Activated CD8-positive, alpha-beta memory T cell treated with anti-CD3 and anti-CD28 coated beads, Interleukin-2, amount 10 ng/mL, durations not matched to agents 7 days and 5 days (primary cell): ENCODE data around the gene MARK3. TPM values are rescaled to one million over a fixed set of nuclear protein-coding genes. Genes with fewer than 3 reads are reported as not detected.

Source experiments
- ATAC-seq: fragments of 150-1000 bp; cut with Tn5 transposase; one replicate; pipeline ENCODE4 v1.10.0; 2021; ENCODE audit warnings: moderate library complexity
- CTCF ChIA-PET: fragments of 350-600 bp; sonication (Branson Sonifier 250); formaldehyde crosslinking; loops from one replicate; lab custom pipeline; 2021; ENCODE audit warnings: antibody characterized with exemption; lab: Charles Lee
- DNase-seq: peaks from one replicate; pipeline ENCODE4 v3.0.0-alpha.2; 2020
- H3K27ac Mint-ChIP-seq: one replicate; pipeline ENCODE4 v1.8.0; 2021; ENCODE audit warnings: mild to moderate bottlenecking, mixed read lengths
- H3K27me3 Mint-ChIP-seq: one replicate; pipeline ENCODE4 v1.8.0; 2021; ENCODE audit warnings: mixed read lengths
- H3K36me3 Mint-ChIP-seq: one replicate; pipeline ENCODE4 v1.8.0; 2021; ENCODE audit warnings: mild to moderate bottlenecking, mixed read lengths
- H3K4me1 Mint-ChIP-seq: one replicate; pipeline ENCODE4 v1.8.0; 2021; ENCODE audit warnings: mixed read lengths
- H3K4me3 Mint-ChIP-seq: one replicate; pipeline ENCODE4 v1.8.0; 2021; ENCODE audit warnings: mild to moderate bottlenecking, moderate library complexity, mixed read lengths
- H3K9me3 Mint-ChIP-seq: one replicate; pipeline ENCODE4 v1.8.0; 2022; ENCODE audit warnings: low read depth, mixed read lengths
- total RNA-seq, 2 experiments: library from RNA; stranded (reverse); gene quantifications; one replicate each; pipeline ENCODE4 v1.2.3, GENCODE V29; 2021

Gene MARK3
- total RNA-seq, 2 experiments from 2014 or later: 79.9 to 88.5 TPM

DNA sequence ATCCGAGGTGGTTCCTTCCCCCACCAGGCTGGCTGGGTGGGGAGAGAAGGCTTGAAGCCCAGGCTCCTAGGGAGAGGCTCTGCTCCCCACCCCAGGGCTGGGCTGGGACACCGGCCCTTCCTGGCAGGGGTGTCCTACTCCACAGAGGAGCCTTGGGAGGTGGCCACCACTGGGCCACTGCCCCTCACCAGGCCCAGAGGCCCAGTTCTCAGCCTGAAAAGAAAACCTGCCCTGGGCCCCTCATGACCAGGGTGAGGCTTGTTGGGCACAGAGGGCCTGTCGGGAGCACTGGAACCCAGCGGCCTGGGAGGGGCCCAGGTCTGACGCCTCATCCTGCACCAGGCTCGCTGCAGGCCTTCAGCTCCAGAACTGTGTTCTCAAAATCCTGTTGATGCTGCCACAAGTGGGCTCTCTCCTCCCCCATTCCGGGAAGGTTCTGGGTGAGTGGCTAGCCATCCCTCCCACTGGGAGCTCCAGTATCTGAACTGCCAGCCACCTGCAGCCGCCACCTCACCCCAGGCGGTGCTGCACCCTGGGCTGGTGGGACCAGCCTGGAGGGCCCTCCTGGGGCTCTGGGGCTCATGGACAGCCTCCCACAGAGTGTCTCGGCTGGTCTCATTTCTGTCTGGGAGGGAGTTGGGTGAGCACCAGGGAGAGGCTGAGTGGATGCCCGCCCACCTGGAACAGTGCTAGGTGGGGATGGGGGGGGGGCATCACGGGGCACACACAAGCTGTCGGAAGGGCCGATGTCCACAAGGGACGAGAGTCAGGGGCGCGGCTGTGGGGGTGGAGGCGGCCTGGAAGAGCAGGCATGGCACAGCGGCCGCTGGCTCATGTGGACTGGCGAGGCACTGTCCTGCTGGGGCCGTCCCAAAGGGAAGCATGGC is 165.5 kb downstream of the MARK3 start:
- H3K4me3 Mint-ChIP-seq: no peak overlapping the region
- ATAC-seq (no peak), DNase-seq (no peak)
- H3K4me1 Mint-ChIP-seq: peaks cover 3% of the 10 kb centered on the region
- no peaks in the 10 kb centered on the region for H3K36me3 Mint-ChIP-seq
- H3K27me3 Mint-ChIP-seq: no peaks in the 10 kb centered on the region
- H3K27ac Mint-ChIP-seq: no peak overlapping the region
- H3K9me3 Mint-ChIP-seq: no peaks in the 10 kb centered on the region
- CTCF ChIA-PET: interaction anchor here (3.4 kb wide), 1 partner anchor 33 kb away, joined by 20 read pairs; no protein-coding TSS in a partner anchor

DNA sequence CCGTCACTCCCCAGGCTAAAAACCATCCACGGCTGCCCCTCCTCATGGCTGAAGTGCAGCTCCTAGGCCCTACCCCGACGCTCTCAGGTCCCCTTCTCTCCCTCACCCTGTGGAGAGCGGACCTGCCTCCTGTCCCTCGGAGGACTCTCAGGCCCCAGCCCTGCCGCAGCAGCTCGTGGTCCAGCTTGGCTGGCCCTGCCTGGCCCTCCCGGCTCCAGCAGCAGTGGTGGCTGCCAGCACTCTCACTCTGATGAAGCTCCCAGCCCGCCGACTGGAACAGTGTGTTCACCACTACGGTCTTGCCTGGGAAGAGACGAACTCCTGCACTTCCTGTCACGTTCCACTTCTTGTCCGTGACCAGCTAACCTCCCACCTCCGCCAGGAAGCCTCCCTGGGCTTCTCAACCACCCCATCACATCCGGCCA is 166.1 kb downstream of the MARK3 start:
- no peaks in the 10 kb centered on the region for H3K36me3 Mint-ChIP-seq
- ATAC-seq: no peak
- no peaks in the 10 kb centered on the region for H3K27me3 Mint-ChIP-seq
- no peak overlapping the region for H3K4me3 Mint-ChIP-seq
- H3K9me3 Mint-ChIP-seq: no peaks in the 10 kb centered on the region
- no peak for DNase-seq
- H3K4me1 Mint-ChIP-seq: peaks cover 3% of the 10 kb centered on the region
- CTCF ChIA-PET: interaction anchor here (0.6 to 3.4 kb wide), 2 partner anchors 33 to 75 kb away, joined by 3 to 20 read pairs; no protein-coding TSS in a partner anchor
- H3K27ac Mint-ChIP-seq: no peak overlapping the region

DNA sequence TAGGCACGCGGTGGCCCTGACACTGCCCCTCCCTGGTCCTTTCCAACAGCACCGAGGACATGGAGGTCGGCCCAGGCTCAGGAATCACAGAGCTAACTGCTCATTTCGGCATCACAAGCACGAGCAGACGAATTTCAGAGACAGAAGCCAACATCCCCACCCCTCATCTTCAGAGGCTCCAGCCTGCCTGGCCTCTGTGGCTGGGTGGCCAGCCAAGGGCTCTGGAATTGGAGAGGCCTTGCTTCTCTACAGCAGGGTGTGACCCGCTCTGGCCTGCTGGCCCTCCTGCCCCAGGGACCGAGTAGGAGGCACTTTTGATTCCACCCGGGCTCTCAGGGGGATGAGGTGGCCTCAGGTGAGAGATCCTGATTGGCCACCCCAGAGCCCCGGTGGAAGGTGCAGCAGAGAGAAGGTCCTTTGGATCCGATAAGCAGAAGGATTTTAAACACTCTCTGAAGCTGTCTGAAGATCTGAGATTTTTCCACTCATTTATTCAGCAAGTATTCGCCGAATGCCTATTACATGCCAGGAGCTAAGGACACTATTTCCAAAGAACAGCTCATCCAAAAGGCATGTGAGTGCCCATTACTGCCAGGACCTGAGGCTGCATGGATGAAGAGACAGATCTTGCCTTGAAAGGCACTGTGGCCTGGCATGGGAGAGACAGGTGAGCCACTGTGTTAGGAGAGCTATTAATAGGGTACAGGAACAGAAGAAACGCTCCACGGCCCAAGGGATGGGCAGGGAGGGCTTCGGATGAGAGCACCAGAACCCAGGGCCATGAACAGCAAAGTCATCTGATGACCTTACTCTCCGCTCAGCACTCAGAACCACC is 167.0 kb downstream of the MARK3 start:
- ATAC-seq (no peak), DNase-seq (no peak)
- CTCF ChIA-PET: interaction anchor here (0.6 to 3.4 kb wide), 3 partner anchors 9 to 76 kb away, joined by 3 to 20 read pairs (median 6); no protein-coding TSS in a partner anchor
- Mint-ChIP-seq H3K27ac (no peak overlapping the region), H3K27me3 (no peaks in the 10 kb centered on the region), H3K36me3 (no peaks in the 10 kb centered on the region), H3K4me1 (peaks cover 5% of the 10 kb centered on the region), H3K4me3 (no peak overlapping the region), H3K9me3 (no peaks in the 10 kb centered on the region)

DNA sequence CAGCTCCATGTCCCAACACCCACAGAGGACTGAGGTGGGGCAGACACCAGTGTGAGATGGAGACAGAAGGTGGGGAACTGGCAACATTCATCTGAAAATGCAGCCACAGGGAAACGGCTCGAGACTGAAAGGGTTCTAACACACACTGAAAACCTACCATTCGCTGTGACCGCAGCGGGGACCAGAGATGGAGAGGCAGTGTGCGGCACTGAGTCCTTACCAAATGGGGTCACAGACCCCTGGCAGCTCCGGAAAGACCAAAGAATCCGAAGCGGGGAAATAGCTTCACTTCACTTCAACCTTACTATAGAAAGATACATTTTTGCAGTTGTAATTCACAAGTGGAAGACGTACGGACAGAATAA is 167.6 kb downstream of the MARK3 start:
- no peak for ATAC-seq
- H3K36me3 Mint-ChIP-seq: no peaks in the 10 kb centered on the region
- H3K4me1 Mint-ChIP-seq: peaks cover 6% of the 10 kb centered on the region
- CTCF ChIA-PET: interaction anchor here (0.9 to 3.4 kb wide), 2 partner anchors 8 to 35 kb away, joined by 6 to 20 read pairs; no protein-coding TSS in a partner anchor
- no peak for DNase-seq
- H3K4me3 Mint-ChIP-seq: no peak overlapping the region
- no peaks in the 10 kb centered on the region for H3K9me3 Mint-ChIP-seq
- H3K27ac Mint-ChIP-seq: no peak overlapping the region
- H3K27me3 Mint-ChIP-seq: no peaks in the 10 kb centered on the region

Other genes starting within 250 kb of the MARK3 start
- gene EIF5, start 51.2 kb upstream of the MARK3 start, total RNA-seq: 100 to 1,000 TPM; 187 to 255 TPM
- 1 to 10 TPM; 1.2 to 6.1 TPM for gene CKB, start 137.4 kb downstream of the MARK3 start, total RNA-seq
- 1 to 10 TPM; 7.3 to 9.6 TPM for gene TRMT61A, start 143.8 kb downstream of the MARK3 start, total RNA-seq
- gene BAG5, start 177.2 kb downstream of the MARK3 start, total RNA-seq: 10 to 100 TPM; 29.9 to 32.3 TPM
- 10 to 100 TPM; 29.1 to 33.5 TPM for gene COA8, start 177.5 kb downstream of the MARK3 start, total RNA-seq
- 100 to 1,000 TPM; 171 to 206 TPM for gene KLC1, start 243.8 kb downstream of the MARK3 start, total RNA-seq